ENCODE results near the gene C15orf39.

Gene C15orf39

DNA sequence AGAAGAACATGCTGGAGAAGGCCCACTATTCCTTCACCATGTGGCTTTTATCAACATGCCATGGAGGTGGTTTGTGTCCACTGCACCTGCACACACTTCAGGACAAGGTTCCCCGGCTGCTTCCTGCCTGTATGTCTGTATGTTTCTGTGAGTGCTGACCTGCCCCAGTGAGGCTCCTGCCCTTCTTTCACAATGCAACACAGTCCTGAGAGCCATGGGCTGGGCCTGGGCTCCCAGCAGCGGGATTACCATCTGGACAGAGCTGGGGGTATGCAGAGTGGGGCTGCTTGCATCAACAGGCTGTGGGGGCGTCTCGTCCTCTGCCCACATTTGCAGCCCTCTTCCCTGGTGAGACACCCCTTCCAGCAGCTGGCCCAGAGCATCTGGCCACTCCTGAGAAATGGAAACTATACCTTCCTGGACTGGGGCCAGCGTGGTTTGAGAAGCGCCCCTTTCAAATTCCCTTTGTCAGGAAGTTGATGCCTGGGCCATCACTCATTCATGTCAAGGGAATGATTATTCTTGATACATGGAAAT is 29.3 kb upstream of the C15orf39 start:
- FAIRE-seq (no peak), DNase-seq (ENCODE audit: low spot score) (no peak)

- DNase-seq (ENCODE audit: low spot score) (no peak), FAIRE-seq (no peak)
Observed at GRCh38 chr15:75174102-75174501, 27.6 kb upstream of the C15orf39 start.

GRCh38 chr15:75174729-75175128 is 27.0 kb upstream of the C15orf39 start:
- DNase-seq (ENCODE audit: low spot score) (no peak), FAIRE-seq (no peak)

DNA sequence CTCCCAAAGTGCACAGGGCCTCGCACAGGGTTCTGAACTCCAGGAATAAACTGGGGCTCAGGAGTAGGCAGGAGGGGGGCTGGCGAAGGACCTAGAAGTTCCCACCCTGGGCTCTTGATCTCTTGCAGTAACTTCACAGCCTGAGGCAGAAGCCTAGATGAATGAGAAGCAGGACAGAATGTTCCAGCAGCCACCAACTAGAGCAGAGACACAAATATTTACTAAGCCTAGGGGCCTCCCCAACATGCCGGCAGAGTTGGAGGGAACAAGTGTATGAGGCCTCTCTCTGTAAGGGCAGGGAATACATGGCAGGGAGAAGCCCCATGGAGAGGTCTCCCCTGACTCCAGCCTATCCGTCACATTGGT is 25.3 kb upstream of the C15orf39 start:
- FAIRE-seq (no peak), DNase-seq (ENCODE audit: low spot score) (no peak)

GRCh38 chr15:75177360-75178071 is 24.2 kb upstream of the C15orf39 start:
- DNase-seq (ENCODE audit: low spot score) (no peak), FAIRE-seq (no peak)

GRCh38 chr15:75178171-75178937 is 23.3 kb upstream of the C15orf39 start:
- FAIRE-seq = no peak
- no peak for DNase-seq (ENCODE audit: low spot score)

GRCh38 chr15:75178938-75179745 is 22.5 kb upstream of the C15orf39 start:
- FAIRE-seq = no peak

GRCh38 chr15:75179746-75180140 is 21.9 kb upstream of the C15orf39 start:
- FAIRE-seq = no peak
- no peak for DNase-seq (ENCODE audit: low spot score)

More at GRCh38 chr15:75178938-75179745, 22.5 kb upstream of the C15orf39 start:
- DNase-seq (ENCODE audit: low spot score) = no peak

DNA sequence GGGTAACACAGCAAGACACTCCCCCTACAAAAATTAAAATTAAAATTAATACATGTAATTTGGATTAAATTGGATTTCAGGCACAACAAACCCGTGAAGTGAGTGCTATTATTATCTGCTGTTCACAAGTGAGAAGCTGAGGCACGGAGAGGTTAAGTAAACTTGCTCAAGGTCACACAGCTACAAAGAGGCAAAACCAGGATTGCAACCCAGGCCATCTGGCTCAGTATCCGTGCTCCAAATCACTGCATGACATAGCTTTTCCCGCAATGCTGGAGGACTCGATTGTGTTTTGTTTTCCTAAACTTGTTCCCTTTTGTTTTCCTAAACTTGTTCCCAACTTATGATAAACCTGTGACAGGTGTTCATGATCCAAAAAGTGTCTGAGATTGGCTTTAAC is 19.9 kb upstream of the C15orf39 start:
- DNase-seq (ENCODE audit: low spot score) = peak; percentile 2
- no peak for FAIRE-seq

GRCh38 chr15:75182187-75183131 is 19.2 kb upstream of the C15orf39 start:
- DNase-seq (ENCODE audit: low spot score) (no peak), FAIRE-seq (no peak)

DNA sequence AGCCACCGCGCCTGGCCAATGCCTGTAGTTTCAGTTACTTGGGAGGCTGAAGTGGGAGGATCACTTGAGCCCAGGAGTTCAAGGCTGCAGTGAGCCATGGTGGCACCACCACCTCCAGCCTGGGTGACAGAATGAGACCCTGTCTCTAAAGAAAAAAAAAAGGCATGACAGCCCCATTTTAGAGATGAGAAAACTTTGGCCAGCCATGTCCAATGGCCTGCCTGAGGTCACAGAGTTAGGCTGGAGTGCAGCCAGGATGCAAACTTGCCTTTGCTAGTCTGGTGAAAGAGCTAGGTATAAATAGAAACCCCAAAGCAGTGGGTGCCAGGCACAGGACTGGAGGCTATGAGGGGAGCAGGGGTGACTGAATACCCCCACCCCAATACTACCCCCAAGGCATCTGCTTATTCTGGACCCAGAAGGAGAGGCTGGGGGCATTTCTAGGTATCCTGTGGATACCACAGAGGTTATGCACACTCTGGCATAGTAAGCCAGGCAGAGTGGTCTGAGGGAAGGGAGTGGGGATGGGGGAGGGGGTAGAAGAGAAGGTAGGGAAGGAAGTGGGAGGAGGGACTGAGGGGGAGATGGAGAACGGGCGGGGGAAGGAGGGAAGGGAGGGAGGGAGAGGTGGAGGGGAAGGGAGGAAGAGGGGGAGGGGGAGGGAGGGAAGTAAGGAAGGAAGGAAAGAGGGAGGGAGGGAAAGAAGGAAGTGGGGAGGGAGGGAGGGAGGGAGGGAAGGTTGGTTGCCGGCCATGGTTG is 16.2 kb upstream of the C15orf39 start:
- FAIRE-seq (no peak), DNase-seq (ENCODE audit: low spot score) (no peak)

DNA sequence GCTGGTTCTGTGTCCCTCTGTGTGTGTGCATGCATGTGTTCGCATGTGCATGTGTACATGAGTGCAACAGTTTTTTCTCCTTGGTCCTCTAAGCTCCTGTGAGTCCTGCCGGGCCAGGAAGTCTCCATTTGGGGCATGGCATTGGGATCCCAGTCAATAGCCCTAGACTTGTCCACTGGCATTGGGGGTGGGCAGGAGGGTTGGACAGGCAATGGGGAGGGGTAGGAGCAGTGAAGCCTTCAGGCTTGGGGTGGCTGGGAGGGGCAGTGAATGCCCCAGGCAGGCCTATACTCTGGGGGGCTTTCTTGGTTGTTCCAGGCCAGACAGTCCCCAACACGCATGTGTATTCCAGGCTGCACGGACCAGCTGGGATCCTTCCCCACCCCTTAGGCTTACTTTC is 15.6 kb upstream of the C15orf39 start:
- DNase-seq (ENCODE audit: low spot score) = no peak
- FAIRE-seq = no peak

DNA sequence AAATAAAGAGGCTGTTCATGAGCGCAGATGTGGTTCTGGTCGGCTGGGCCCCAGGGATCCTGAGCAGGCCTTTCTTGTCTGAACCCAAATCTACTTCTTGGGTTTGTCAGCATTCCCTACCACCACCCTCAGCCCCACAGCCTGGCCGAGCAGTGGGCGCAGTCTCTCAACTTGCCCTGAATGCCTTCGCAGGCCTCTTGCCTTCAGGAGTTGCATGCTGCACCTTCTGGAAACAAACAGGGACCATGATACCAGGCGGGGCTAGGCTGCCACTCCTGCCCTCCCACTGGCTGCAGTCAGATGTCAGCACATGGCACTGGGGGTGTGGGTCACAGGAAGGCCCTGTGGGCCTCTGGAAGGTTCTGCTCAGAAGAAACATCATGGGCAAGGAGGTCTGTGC is 13.2 kb upstream of the C15orf39 start:
- FAIRE-seq = no peak
- no peak for DNase-seq (ENCODE audit: low spot score)

DNA sequence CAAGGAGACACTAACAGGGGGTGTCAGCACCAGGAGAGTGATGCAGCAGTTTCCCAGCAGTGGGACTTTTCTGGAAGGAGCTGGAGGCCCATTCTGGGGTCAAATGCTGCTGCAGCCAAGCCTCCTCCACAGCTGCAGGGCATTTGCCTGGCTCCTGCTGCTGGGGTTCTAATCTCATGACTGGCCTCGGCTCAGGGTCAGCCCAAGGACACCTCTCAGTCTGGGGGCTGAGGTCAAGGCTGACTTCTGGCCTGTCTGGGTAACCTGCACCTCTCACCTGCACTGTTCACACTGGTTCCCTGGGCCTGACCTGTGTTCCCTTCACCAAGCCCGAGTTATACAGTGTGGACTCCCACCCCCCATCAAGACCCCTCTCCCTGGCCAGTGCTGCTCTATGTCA is 10.4 kb upstream of the C15orf39 start:
- FAIRE-seq = no peak

DNA sequence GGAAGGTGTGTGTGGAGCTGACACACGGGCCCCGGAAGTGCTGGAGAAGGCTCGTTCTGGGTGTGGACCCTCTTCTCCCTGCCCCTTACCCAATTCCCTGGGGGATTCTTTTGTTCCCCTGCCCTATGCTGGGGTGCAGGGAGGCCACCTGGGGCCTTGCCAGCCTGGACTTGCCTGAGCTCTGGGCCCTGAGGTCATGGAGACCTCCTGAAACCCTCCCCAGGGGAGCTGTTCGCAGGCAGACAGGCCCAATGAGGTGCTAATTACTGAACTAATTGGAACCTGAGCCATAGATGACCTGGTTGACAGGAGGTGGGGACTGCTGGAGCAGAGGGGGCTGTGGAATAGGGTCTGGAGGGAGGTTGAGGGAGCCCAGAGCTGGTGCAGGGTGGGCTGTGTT is 9.4 kb upstream of the C15orf39 start:
- FAIRE-seq (no peak), DNase-seq (ENCODE audit: low spot score) (no peak)

More for the DNA sequence above, 10.4 kb upstream of the C15orf39 start:
- no peak for DNase-seq (ENCODE audit: low spot score)

DNA sequence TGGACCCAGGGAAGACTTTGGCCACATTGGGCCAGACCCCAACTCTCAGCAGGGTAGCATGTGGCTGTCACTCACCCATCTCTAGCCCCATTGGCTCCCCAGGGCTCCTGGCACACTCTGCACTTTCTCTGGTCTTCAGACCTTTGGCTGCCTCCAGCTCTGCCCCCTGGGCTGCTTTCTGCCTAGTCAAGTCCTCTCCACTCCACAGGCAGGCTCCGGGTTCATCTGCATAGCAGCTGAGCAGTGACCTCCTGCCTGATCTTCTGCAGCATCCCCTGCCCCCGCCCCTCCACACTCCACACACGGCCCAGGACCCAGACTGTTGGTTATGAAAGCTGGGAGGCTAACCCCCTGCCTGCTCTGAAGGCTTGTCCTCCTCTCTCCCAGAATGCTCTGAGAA is 8.4 kb upstream of the C15orf39 start:
- FAIRE-seq = no peak

GRCh38 chr15:75193976-75194375 is 7.7 kb upstream of the C15orf39 start:
- DNase-seq (ENCODE audit: low spot score) (no peak), FAIRE-seq (no peak)

More for the DNA sequence above, 8.4 kb upstream of the C15orf39 start:
- no peak for DNase-seq (ENCODE audit: low spot score)

DNA sequence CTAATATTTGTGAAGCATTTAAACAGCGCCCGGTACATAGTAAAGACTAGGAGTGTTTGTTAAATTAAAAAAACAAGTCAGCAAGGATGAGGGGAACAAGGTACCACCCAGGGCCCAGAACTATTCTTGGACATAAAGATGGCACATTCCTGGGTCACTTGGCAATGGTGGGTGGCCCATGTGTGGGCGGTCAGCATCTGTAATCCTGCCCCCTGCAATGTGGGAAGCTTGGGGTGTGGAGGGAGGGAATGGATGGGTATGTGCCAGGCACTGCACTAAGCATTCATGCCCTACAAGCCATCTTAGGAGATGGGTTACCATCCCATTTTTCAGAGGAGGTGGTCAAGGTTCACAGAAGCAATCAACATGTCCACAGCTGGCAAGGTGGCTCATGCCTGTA is 7.3 kb upstream of the C15orf39 start:
- FAIRE-seq (no peak), DNase-seq (ENCODE audit: low spot score) (no peak)

DNA sequence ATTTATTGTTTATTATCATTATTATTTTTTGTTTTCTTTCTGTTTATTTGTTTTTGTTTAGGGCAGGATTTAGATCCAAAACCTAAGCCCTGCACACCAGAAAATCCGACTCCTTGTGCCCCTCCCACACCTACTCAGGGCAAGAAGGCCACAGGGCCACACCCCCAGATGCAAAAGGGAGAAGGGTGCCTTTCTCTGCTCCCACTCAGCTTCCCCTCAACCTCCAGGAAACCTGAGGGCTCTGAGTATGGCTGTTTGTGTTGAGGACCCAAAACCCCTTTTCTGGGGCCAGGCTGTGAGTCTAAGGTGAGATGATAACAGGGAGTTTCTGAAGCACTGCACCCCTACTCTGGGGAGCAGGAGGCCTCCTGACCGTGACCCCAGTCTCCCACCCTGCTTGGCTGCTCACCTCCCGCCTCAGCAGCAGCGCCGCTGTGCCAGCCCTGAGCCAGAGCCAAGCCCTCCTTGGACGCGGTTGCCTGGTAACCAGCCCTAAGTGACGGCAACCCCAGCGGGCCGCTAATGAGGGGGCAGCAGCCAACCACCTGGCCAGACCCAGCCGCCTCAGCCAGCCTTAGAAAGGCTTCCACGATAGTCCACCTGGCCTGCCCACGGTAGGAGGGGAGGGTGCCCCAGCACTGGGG is 6.4 kb upstream of the C15orf39 start:
- DNase-seq (ENCODE audit: low spot score) = no peak
- no peak for FAIRE-seq

All from urothelium cell line (cell line).